GM19438 (cell line): ENCODE measurements around the gene TMEM150C.
"Not testable (repeated sequence)": the region's sequence is repeated elsewhere in the genome, so short reads cannot be mapped to it uniquely, and the experiment has no call there.

Experiments used
- ATAC-seq: cut with Tn5 transposase; IDR thresholded peaks from one replicate; pipeline ENCODE4 v1.9.1; 2021; ENCODE audit warnings: low read depth; ENCODE audit not compliant: unreplicated experiment

The TMEM150C gene

DNA sequence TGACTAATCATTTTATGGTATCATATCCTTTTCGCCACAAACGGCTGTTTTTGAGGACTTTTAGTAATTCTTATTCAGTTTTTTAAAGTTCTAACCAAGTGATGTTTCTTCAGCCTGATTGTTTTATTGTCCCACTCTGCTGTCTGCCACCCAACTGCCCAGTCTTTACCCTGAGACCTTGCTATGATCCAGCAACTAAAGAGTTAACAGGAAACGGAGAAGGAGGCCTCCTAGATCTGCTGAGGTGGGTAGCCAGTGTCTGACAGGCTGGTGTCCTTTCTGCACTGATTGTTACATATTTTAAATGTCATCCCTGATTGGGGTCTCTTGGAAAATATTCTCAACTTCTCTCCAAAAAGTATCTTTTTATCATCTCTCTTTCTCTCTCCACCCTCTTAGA is 7.9 kb upstream of the TMEM150C start:
- no peak for ATAC-seq

DNA sequence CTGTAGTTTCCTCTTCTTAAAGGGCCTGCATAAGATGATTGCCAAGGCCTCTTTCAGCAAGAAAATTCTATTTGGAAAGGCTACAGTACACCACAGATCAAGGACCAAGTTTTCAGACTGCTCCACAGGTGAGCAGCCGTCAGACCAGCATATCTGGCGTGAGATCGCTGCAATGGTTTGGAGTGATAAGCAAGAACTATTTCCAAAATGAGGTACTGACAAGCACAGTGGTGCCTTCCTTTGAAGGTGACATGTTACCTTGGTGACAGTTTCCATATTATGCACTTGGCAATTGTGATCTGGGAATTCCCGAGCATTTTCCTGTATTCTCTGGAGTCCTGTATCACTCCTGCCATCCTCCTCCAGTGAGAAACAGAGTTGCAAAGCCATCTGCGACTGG is 7.3 kb upstream of the TMEM150C start:
- ATAC-seq, result no peak

DNA sequence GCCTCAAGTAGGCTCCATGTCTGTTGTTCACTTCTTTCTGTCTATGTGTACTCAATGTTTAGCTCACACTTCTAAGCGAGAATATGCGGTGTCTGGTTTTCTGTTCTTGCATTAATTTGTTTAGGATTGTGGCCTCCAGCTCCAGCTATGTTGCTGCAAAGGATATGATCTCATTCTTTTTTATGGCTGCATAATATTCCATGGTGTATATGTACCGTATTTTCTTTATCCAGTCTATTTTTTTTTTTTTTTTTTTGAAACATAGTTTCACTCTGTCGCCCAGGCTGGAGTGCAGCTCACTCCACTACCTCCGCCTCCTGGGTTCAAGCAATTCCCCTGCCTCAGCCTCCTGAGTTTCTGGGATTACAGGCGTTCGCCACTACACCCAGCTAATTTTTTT is 5.7 kb upstream of the TMEM150C start:
- no peak for ATAC-seq

GRCh38 chr4:82562564-82562854 is 721 bp upstream of the TMEM150C start:
- no peak for ATAC-seq

- ATAC-seq, result no peak
These were observed 669 bp downstream of the TMEM150C start for GRCh38 chr4:82560853-82561785.

GRCh38 chr4:82559735-82560120 is 2.1 kb downstream of the TMEM150C start:
- ATAC-seq, result no peak

GRCh38 chr4:82559090-82559734 is 2.6 kb downstream of the TMEM150C start:
- ATAC-seq, result not testable (repeated sequence)

DNA sequence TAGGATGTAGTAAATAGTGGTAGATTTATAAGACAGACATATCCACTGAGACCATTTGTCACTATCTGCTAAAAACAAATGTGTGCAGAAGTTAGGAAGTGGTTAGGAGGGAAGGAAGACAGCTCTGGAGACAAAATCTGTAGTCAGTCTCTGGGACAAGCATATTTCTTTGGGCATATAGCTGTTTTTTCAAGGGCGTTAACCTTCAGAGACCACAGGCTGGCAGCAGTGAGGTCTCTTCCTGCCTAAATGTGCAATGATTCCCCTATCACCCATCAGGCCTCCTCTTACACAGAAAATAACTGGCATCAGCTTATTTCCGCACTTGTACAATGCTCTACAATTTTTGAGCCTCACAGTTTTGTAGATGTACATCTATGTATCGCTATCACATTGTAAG is 6.5 kb downstream of the TMEM150C start:
- ATAC-seq, result no peak

- no peak for ATAC-seq
These were observed 8.8 kb downstream of the TMEM150C start for GRCh38 chr4:82553020-82553419.

GRCh38 chr4:82551734-82552133 is 10.1 kb downstream of the TMEM150C start:
- ATAC-seq, result no peak

- ATAC-seq, result not testable (repeated sequence)
These were observed 13.9 kb downstream of the TMEM150C start for GRCh38 chr4:82547850-82548249.

DNA sequence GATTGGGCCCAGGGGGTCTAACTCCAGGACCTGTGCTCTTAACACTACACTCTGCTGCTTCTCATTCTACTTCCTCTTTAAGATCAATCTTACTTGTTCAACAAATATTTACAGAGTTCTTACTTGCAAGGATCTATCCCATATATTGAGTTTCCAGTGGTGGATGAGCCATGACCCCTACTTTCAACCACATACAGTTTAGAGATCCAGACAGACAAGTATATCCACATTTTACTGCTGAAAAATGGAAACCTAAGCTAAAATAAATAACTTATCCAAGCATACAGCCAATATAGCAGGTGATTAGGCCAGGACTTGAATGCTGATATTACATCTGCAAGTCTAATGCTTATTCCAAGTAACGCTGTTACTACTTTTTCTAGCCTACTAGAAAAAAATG is 18.7 kb downstream of the TMEM150C start:
- ATAC-seq, result no peak

GRCh38 chr4:82542642-82543041 is 19.1 kb downstream of the TMEM150C start:
- ATAC-seq, result no peak

DNA sequence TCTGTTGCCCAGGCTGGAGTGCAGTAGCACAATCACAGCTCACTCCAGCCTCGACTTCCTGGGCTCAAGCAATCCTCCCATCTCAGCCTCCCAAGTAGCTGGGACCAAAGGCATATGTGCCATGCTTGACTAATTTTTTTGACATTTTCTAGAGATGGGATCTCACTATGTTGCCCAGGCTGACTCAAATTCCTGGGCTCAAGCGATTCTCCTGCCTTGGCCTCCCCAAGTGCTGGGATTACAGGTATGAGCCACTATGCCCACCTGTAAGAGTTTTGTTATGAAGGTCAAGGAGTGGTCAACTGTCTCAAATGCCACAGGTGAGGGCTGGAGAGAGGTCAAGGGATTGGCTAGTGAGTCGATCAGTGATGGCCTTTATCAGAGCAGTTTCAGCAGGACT is 32.5 kb downstream of the TMEM150C start:
- ATAC-seq, result no peak

- ATAC-seq, result no peak
These were observed 32.9 kb downstream of the TMEM150C start for GRCh38 chr4:82528868-82529267.

GRCh38 chr4:82528074-82528473 is 33.7 kb downstream of the TMEM150C start:
- ATAC-seq, result no peak

DNA sequence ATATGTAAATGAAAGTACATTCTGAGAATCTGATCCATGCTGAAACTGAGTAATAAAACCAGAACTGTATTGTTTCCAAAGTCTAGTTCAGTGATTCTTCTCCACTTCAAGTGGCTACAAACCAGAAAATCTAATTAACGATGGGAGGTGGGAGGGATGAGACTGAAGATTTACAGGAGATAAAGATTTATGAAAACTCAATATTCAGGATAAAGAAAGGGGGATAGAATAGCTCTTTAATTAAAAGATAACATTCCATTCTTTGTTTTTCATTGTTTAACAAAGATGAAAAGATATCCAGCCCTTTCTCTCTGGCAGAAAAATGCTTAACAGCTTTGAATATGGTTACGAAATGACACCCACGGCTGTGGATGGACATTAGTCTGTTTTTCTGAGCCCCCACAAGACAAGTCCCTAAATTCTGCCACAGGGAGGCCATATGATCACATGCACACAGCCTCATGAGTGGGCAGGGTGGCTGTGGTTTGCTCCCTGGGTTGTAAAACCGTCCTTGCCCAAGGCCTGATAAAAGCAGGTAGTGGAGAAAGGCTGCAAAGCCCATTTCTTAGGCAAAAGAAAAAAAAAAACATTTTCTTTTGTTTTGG is 36.4 kb downstream of the TMEM150C start:
- ATAC-seq, result no peak

GRCh38 chr4:82524570-82525152 is 37.1 kb downstream of the TMEM150C start:
- ATAC-seq, result no peak

- ATAC-seq, result no peak
These were observed 38.6 kb downstream of the TMEM150C start for GRCh38 chr4:82523179-82523578.

DNA sequence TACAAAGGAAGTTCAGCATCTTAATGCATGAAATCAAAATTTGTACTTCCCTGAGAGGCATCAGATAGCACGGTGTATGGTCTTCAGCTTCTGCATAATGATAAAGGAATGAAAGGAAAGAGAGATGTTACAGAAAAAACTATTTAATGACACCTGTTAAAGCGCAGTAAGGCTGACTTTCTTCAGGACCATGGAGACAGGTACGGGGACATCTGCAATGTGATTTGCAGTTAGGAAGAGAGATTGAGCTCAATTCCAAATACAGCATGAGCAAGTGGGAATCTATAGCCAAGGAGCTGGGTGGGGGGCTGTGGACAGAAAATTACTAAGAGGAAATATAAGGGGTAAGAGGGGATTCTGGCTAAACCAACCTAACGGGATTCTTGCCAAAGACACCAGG is 39.3 kb downstream of the TMEM150C start:
- no peak for ATAC-seq

DNA sequence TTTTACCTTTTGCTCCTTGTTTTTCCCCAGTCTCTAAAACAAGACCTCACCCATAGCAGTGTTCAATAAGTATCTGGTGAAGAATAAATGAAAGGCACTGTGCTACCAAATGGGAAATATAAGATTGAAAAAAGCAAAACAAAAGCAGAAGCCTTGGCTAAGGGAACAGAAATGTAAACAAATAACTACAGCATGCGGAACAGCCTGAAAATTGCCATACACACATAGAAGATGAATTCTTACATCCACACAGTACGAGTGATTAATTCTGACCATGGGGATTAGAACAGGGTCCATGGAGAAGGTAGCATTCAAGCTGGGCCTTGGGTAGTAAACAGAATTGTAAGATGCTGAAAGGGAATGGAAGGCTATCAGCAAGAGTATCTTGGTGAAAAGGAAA is 40.5 kb downstream of the TMEM150C start:
- no peak for ATAC-seq
